ENCODE results near the gene CHRNB2. TPM values are rescaled to one million over a fixed set of nuclear protein-coding genes. Genes with fewer than 3 reads are reported as not detected.

Gene CHRNB2
- total and polyA plus RNA-seq, 2 of the 8 experiments (the other 6 are each of a cell fraction or from before 2014, with no cell fraction given) = 3.1 to 4.1 TPM

DNA sequence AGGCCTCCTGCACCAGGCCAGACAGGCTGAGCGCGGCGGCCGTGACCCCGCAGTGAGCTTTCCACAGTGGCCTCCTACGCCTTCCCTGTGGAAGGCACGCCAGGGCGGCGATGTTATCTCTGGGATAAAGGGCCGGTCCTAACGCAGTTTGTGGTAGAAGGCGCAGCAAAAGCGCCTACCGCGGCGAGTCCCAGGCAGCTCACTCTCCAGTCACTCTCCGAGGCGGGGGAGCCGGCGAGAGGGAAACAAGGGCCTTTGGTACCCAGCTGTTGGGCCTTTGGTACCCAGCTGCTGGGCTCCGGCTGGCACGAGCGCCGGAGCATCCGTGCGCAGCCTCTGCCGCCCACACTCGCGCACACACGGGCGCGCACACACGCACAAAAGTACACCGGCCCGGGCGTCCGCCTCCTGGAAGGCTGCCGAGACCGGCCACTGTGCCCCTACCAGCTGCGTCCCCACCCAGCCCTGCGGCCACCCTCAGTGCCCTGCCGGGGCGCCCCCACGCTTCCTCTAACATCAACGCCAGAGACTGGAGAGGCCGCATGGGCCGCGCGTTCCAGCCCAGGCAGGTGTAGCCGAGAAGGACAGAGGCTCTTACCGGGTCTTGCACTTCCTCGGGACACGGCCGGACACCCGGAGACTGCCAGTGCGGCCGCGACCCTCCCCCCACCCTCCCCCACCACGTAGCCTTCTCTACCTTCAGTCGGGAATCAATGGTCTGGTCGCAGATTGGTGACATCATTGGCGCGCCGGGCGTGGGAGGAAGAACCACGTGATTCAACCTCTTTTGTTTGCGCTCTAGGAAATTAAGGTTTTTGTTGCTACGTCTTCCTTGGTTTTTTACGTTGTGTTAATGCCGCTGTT lies 59.9 kb downstream of the CHRNB2 start (continued):
- TF ChIP-seq, protein P1, sequence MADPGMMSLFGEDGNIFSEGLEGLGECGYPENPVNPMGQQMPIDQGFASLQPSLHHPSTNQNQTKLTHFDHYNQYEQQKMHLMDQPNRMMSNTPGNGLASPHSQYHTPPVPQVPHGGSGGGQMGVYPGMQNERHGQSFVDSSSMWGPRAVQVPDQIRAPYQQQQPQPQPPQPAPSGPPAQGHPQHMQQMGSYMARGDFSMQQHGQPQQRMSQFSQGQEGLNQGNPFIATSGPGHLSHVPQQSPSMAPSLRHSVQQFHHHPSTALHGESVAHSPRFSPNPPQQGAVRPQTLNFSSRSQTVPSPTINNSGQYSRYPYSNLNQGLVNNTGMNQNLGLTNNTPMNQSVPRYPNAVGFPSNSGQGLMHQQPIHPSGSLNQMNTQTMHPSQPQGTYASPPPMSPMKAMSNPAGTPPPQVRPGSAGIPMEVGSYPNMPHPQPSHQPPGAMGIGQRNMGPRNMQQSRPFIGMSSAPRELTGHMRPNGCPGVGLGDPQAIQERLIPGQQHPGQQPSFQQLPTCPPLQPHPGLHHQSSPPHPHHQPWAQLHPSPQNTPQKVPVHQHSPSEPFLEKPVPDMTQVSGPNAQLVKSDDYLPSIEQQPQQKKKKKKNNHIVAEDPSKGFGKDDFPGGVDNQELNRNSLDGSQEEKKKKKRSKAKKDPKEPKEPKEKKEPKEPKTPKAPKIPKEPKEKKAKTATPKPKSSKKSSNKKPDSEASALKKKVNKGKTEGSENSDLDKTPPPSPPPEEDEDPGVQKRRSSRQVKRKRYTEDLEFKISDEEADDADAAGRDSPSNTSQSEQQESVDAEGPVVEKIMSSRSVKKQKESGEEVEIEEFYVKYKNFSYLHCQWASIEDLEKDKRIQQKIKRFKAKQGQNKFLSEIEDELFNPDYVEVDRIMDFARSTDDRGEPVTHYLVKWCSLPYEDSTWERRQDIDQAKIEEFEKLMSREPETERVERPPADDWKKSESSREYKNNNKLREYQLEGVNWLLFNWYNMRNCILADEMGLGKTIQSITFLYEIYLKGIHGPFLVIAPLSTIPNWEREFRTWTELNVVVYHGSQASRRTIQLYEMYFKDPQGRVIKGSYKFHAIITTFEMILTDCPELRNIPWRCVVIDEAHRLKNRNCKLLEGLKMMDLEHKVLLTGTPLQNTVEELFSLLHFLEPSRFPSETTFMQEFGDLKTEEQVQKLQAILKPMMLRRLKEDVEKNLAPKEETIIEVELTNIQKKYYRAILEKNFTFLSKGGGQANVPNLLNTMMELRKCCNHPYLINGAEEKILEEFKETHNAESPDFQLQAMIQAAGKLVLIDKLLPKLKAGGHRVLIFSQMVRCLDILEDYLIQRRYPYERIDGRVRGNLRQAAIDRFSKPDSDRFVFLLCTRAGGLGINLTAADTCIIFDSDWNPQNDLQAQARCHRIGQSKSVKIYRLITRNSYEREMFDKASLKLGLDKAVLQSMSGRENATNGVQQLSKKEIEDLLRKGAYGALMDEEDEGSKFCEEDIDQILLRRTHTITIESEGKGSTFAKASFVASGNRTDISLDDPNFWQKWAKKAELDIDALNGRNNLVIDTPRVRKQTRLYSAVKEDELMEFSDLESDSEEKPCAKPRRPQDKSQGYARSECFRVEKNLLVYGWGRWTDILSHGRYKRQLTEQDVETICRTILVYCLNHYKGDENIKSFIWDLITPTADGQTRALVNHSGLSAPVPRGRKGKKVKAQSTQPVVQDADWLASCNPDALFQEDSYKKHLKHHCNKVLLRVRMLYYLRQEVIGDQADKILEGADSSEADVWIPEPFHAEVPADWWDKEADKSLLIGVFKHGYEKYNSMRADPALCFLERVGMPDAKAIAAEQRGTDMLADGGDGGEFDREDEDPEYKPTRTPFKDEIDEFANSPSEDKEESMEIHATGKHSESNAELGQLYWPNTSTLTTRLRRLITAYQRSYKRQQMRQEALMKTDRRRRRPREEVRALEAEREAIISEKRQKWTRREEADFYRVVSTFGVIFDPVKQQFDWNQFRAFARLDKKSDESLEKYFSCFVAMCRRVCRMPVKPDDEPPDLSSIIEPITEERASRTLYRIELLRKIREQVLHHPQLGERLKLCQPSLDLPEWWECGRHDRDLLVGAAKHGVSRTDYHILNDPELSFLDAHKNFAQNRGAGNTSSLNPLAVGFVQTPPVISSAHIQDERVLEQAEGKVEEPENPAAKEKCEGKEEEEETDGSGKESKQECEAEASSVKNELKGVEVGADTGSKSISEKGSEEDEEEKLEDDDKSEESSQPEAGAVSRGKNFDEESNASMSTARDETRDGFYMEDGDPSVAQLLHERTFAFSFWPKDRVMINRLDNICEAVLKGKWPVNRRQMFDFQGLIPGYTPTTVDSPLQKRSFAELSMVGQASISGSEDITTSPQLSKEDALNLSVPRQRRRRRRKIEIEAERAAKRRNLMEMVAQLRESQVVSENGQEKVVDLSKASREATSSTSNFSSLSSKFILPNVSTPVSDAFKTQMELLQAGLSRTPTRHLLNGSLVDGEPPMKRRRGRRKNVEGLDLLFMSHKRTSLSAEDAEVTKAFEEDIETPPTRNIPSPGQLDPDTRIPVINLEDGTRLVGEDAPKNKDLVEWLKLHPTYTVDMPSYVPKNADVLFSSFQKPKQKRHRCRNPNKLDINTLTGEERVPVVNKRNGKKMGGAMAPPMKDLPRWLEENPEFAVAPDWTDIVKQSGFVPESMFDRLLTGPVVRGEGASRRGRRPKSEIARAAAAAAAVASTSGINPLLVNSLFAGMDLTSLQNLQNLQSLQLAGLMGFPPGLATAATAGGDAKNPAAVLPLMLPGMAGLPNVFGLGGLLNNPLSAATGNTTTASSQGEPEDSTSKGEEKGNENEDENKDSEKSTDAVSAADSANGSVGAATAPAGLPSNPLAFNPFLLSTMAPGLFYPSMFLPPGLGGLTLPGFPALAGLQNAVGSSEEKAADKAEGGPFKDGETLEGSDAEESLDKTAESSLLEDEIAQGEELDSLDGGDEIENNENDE (IDR thresholded peaks at IDR 0.05; ENCODE audit: insufficient replicate concordance, low read length) = no peak
- TF ChIP-seq SAP30 (IDR thresholded peaks at IDR 0.05; ENCODE audit: insufficient read depth, insufficient replicate concordance, low read length) (no peak), KDM1A (IDR thresholded peaks at IDR 0.05; ENCODE audit: borderline replicate concordance, low read length) (no peak; the same call in none of the 2 replicates), TBP (IDR thresholded peaks at IDR 0.05; ENCODE audit: low read depth, low read length) (peak; percentile 28; the same call in 1 of the 2 replicates), SIN3A (conservative IDR thresholded peaks at IDR 0.05 in 1 of 2, IDR thresholded peaks at IDR 0.05 in 1 of 2; ENCODE audit: low read depth in 1 of 2, low read length in 2 of 2) (peak; percentile 75 to 82; a peak in 2 of 4 replicates)
- TF ChIP-seq, protein P2, sequence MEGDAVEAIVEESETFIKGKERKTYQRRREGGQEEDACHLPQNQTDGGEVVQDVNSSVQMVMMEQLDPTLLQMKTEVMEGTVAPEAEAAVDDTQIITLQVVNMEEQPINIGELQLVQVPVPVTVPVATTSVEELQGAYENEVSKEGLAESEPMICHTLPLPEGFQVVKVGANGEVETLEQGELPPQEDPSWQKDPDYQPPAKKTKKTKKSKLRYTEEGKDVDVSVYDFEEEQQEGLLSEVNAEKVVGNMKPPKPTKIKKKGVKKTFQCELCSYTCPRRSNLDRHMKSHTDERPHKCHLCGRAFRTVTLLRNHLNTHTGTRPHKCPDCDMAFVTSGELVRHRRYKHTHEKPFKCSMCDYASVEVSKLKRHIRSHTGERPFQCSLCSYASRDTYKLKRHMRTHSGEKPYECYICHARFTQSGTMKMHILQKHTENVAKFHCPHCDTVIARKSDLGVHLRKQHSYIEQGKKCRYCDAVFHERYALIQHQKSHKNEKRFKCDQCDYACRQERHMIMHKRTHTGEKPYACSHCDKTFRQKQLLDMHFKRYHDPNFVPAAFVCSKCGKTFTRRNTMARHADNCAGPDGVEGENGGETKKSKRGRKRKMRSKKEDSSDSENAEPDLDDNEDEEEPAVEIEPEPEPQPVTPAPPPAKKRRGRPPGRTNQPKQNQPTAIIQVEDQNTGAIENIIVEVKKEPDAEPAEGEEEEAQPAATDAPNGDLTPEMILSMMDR (IDR thresholded peaks at IDR 0.05; ENCODE audit: control extremely low read depth in 1 of 3, insufficient read depth in 1 of 3, low read depth in 1 of 3, low read length in 3 of 3) = no peak

Data from H1 (cell line).